HepG2 (cell line): ENCODE results near the gene CCT6A. TPM values are rescaled to one million over a fixed set of nuclear protein-coding genes. Genes with fewer than 3 reads are reported as not detected.

Experiments
- ATAC-seq: fragments of 200-7000 bp; cut with Tn5 transposase; 3 replicates; pipeline ENCODE4 v1.9.1; 2020; ENCODE audit warnings: mild to moderate bottlenecking, moderate library complexity
- BruUV-seq: library from RNA; stranded (reverse); fragments of 400-500 nt; replicated peaks from 2 replicates; lab custom pipeline; 2021; lab: Mats Ljungman, UMichigan
- CTCF ChIA-PET: fragments of 300-600 bp; formaldehyde crosslinking; extraction: SDS; loops from one replicate; lab custom pipeline; 2021; ENCODE audit warnings: low total read pairs, inconsistent platforms, low intra/inter-chr PET ratio; lab: Yijun Ruan, JAX
- POLR2A ChIA-PET: fragments of 350-600 bp; sonication (Branson Sonifier 250); formaldehyde crosslinking; loops from one replicate; lab custom pipeline; 2020; ENCODE audit warnings: antibody characterized with exemption, inconsistent platforms; lab: Yijun Ruan, JAX
- DNase-seq: peaks from one replicate; pipeline ENCODE4 v3.0.0-alpha.2; 2015; ENCODE audit warnings: low spot score
- FAIRE-seq: peaks from 3 replicates; lab custom pipeline; 2011; peaks lifted over from hg19 to GRCh38; lab: Jason Lieb, UNC
- H2AFZ ChIP-seq: one replicate; pipeline ENCODE4 v1.6.1; 2011; ENCODE audit warnings: low read length, inconsistent platforms
- H3K27ac ChIP-seq: fragments of 300-600 bp; 3 replicates; pipeline ENCODE4 v1.8.0; 2011; ENCODE audit warnings: mixed run types, mild to moderate bottlenecking, mixed read lengths, low read length, inconsistent platforms; ENCODE audit not compliant: insufficient read depth; ENCODE audit errors: extremely low read length
- H3K27me3 ChIP-seq, 2 experiments: fragments of 200-600 bp in 1 of 2; 2 replicates in 1 of 2; 3 replicates in 1 of 2; pipeline versions ENCODE4 v1.6.0 to v1.8.0; 2011; ENCODE audit warnings: low read length in 2 of 2, mild to moderate bottlenecking in 2 of 2, moderate library complexity in 2 of 2, inconsistent platforms in 1 of 2; ENCODE audit not compliant: insufficient read depth in 2 of 2, control insufficient read depth in 1 of 2
- H3K36me3 ChIP-seq, 2 experiments: fragments of 200-600 bp in 1 of 2; replicated peaks in 1 of 2; 2 replicates in 1 of 2; 3 replicates in 1 of 2; pipeline versions ENCODE4 v1.5.1 to v1.8.0; 2011; ENCODE audit warnings: low read length in 2 of 2, inconsistent platforms in 1 of 2; ENCODE audit not compliant: insufficient read depth in 2 of 2, control insufficient read depth in 1 of 2
- H3K4me1 ChIP-seq: 2 replicates; pipeline ENCODE4 v1.5.1; 2012; ENCODE audit warnings: low read length, inconsistent platforms; ENCODE audit not compliant: insufficient read depth
- H3K4me2 ChIP-seq: 2 replicates; pipeline ENCODE4 v1.6.0; 2011; ENCODE audit warnings: low read depth, low read length, inconsistent platforms
- H3K4me3 ChIP-seq, 3 experiments: fragments of 200-600 bp in 1 of 3; sonication (generic), shearing (Covaris generic) in 1 of 3; replicated peaks in 1 of 3; 2 replicates each; pipeline ENCODE4 v1.5.1; 2011 to 2016; ENCODE audit warnings: low read length in 3 of 3, inconsistent platforms in 2 of 3, low read depth in 2 of 3, mild to moderate bottlenecking in 2 of 3, control low read depth in 1 of 3, mixed read lengths in 1 of 3; ENCODE audit not compliant: insufficient read depth in 1 of 3
- H3K79me2 ChIP-seq: one replicate; pipeline ENCODE4 v1.6.1; 2011; ENCODE audit warnings: low read length, inconsistent platforms; ENCODE audit not compliant: insufficient read depth
- H3K9ac ChIP-seq: 2 replicates; pipeline ENCODE4 v1.6.0; 2011; ENCODE audit warnings: mild to moderate bottlenecking, low read depth, low read length, inconsistent platforms; ENCODE audit not compliant: insufficient read depth
- H3K9me3 ChIP-seq: 2 replicates; pipeline ENCODE4 v1.5.1; 2012; ENCODE audit warnings: mild to moderate bottlenecking, low read length
- H4K20me1 ChIP-seq: 2 replicates; pipeline ENCODE4 v1.6.0; 2011; ENCODE audit warnings: inconsistent platforms, mild to moderate bottlenecking, low read length, moderate library complexity; ENCODE audit not compliant: insufficient read depth
- ATAD3A ChIP-seq: sonication (generic); formaldehyde crosslinking; IDR thresholded peaks from 2 replicates; pipeline ENCODE4 v1.4.0; 2020; ENCODE audit warnings: missing genetic modification reagents
- BATF2 ChIP-seq: sonication (generic); formaldehyde crosslinking; IDR thresholded peaks from 2 replicates; pipeline ENCODE4 v1.8.0; 2022; ENCODE audit warnings: mild to moderate bottlenecking, missing genetic modification reagents, moderate library complexity
- CSRNP1 ChIP-seq: sonication (generic); formaldehyde crosslinking; IDR thresholded peaks from 2 replicates; pipeline ENCODE4 v1.8.1; 2023; ENCODE audit warnings: mild to moderate bottlenecking, missing genetic modification reagents
- HDAC6 ChIP-seq: fragments of 200-600 bp; sonication (generic); IDR thresholded peaks from 2 replicates; pipeline ENCODE4 v1.7.0; 2017; ENCODE audit warnings: mild to moderate bottlenecking, antibody characterized with exemption, low read length, low read depth
- JUN ChIP-seq: sonication (generic); formaldehyde crosslinking; IDR thresholded peaks from 2 replicates; pipeline ENCODE4 v1.4.0; 2020; ENCODE audit warnings: mild to moderate bottlenecking, missing genetic modification reagents
- KLF6 ChIP-seq: IDR thresholded peaks from 2 replicates; pipeline ENCODE4 v1.8.0; 2016; ENCODE audit warnings: missing biosample characterization, missing genetic modification reagents
- NKX3-1 ChIP-seq: sonication (generic); formaldehyde crosslinking; IDR thresholded peaks from 2 replicates; pipeline ENCODE4 v1.5.0; 2020; ENCODE audit warnings: missing genetic modification reagents
- NR3C1 ChIP-seq: sonication (generic); formaldehyde crosslinking; IDR thresholded peaks from 2 replicates; pipeline ENCODE4 v1.4.0; 2020; ENCODE audit warnings: missing genetic modification reagents
- SMAD9 ChIP-seq: sonication (generic); formaldehyde crosslinking; IDR thresholded peaks from 2 replicates; pipeline ENCODE4 v1.5.1; 2020; ENCODE audit warnings: mild to moderate bottlenecking, missing genetic modification reagents
- TP53 ChIP-seq: sonication (generic); formaldehyde crosslinking; conservative IDR thresholded peaks from 2 replicates; pipeline ENCODE4 v1.4.0; 2020; ENCODE audit warnings: missing genetic modification reagents
- ZBTB37 ChIP-seq: sonication (generic); formaldehyde crosslinking; IDR thresholded peaks from 2 replicates; pipeline ENCODE4 v1.4.0; 2020; ENCODE audit warnings: mild to moderate bottlenecking, missing genetic modification reagents
- ZNF121 ChIP-seq: sonication (generic); formaldehyde crosslinking; IDR thresholded peaks from 2 replicates; pipeline ENCODE4 v1.5.0; 2020; ENCODE audit warnings: mild to moderate bottlenecking, missing genetic modification reagents
- ZNF160 ChIP-seq: sonication (generic); formaldehyde crosslinking; IDR thresholded peaks from 2 replicates; pipeline ENCODE4 v1.8.0; 2022; ENCODE audit warnings: mild to moderate bottlenecking, inconsistent platforms, missing genetic modification reagents
- ZNF670 ChIP-seq: sonication (generic); formaldehyde crosslinking; IDR thresholded peaks from 2 replicates; pipeline ENCODE4 v1.8.0; 2022; ENCODE audit warnings: mild to moderate bottlenecking, missing genetic modification reagents, borderline replicate concordance
- WGBS: methylation state at CpG from one replicate; pipeline ENCODE4 v1.1.6; 2017; ENCODE audit warnings: low lambda C conversion rate; 5-methylcytosine and 5-hydroxymethylcytosine counted together
- in situ Hi-C: cut with HindIII; loops from 2 replicates; pipeline ENCODE4 v1.10.0; 2017; ENCODE audit warnings: low pct_unique_long_range_greater_than_20kb; ENCODE audit not compliant: extremely low pct_ligation_motif_present
- intact Hi-C: fragments of 100-400 bp; cut with micrococcal nuclease; formaldehyde crosslinking; loops from one replicate; pipeline ENCODE4 v1.10.0; 2022; ENCODE audit not compliant: unreplicated experiment
- polyA plus RNA-seq, 8 experiments: library from polyadenylated mRNA; depleted of rRNA in 3 of 8; stranded (reverse) in 7 of 8; unstranded in 1 of 8; fragments of >200 nt; fragmentation: Illumina TruSeq in 4 of 8; extraction: Trizol in 4 of 8; gene quantifications; 2 replicates each; pipeline versions ENCODE4 v1.2.1 to v1.2.3, GENCODE V29; 2011 to 2016; ENCODE audit warnings: low read depth in 4 of 8, missing spikeins in 1 of 8, mixed read lengths in 1 of 8; ENCODE audit not compliant: insufficient read depth in 1 of 8
- total RNA-seq, 5 experiments: library from RNA; depleted of rRNA; stranded (reverse); fragments of >200 nt; fragmentation: Illumina TruSeq; extraction: Trizol; gene quantifications; 2 replicates each; pipeline ENCODE4 v1.2.3, GENCODE V29; 2016; ENCODE audit warnings: low read depth in 1 of 5
- TF ChIP-seq, protein P1 (sequence below): IDR thresholded peaks from 2 replicates; pipeline ENCODE4 v1.6.1; 2016; ENCODE audit warnings: missing genetic modification reagents, missing compliant biosample characterization

CCT6A gene
- total and polyA plus RNA-seq, 2 of the 13 experiments (the other 11 are each of a cell fraction or from before 2014, with no cell fraction given), result 219 to 292 TPM

GRCh38 chr7:56030340-56030739, 21.2 kb upstream of the CCT6A start:
- H4K20me1 ChIP-seq, result no peaks in the 10 kb centered on the region
- no peak overlapping the region for H2AFZ ChIP-seq
- FAIRE-seq, result no peak
- TF ChIP-seq ZNF160 (no peak), ZBTB37 (CRISPR knock-in tag) (no peak), ZNF121 (CRISPR knock-in tag) (no peak), NR3C1 (no peak), CSRNP1 (CRISPR knock-in tag) (no peak), SMAD9 (CRISPR knock-in tag) (no peak), JUN (CRISPR knock-in tag) (no peak), KLF6 (no peak), ZNF670 (CRISPR knock-in tag) (no peak), TP53 (CRISPR knock-in tag) (no peak), HDAC6 (no peak), BATF2 (CRISPR knock-in tag) (no peak), NKX3-1 (CRISPR knock-in tag) (no peak), ATAD3A (CRISPR knock-in tag) (no peak)
- TF ChIP-seq, protein P1, sequence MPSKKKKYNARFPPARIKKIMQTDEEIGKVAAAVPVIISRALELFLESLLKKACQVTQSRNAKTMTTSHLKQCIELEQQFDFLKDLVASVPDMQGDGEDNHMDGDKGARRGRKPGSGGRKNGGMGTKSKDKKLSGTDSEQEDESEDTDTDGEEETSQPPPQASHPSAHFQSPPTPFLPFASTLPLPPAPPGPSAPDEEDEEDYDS (CRISPR knock-in tag), result no peak
- TF ChIP-seq, all 625 proteins: peak for 0
- Histone ChIP-seq H3K4me3 (peak overlapping the region; percentile 17 to 32 (median 22); a peak in 2 of 6 replicates), H3K4me2 (peak overlapping the region; percentile 67), H3K27me3 (no peaks in the 10 kb centered on the region; a peak in 1 of 5 replicates), H3K79me2 (peaks cover 58% of the 10 kb centered on the region), H3K9me3 (no peaks in the 10 kb centered on the region), H3K9ac (peak overlapping the region; percentile 56), H3K36me3 (peaks cover 7 to 35% of the 10 kb centered on the region in 2 experiments), H3K4me1 (peaks cover 72% of the 10 kb centered on the region), H3K27ac (peak overlapping the region; percentile 93)
- DNase-seq, result no peak
- WGBS, result 83% methylated on average over 8 of the region's 8 CpGs
- ChIA-PET CTCF (no interaction called here), POLR2A (interaction anchor here (1.2 to 4.2 kb wide), 5 partner anchors 21 to 76 kb away, joined by 3 to 51 read pairs (median 18); partner anchors contain the start of genes CCT6A, CHCHD2, NIPSNAP2 and PSPH)
- BruUV-seq, result no TSS peak
- no peak for ATAC-seq
- in situ Hi-C loops, result no loop called here
- intact Hi-C loops, result no loop called here
